Testis (tissue), 3 donors: ENCODE data around the gene TNFRSF11A. TPM values are rescaled to one million over a fixed set of nuclear protein-coding genes. Genes with fewer than 3 reads are reported as not detected.

ENCODE experiments used
- DNase-seq: peaks from one replicate; pipeline ENCODE4 v3.0.0-alpha.2; 2019
- H3K27ac ChIP-seq, 2 donors: fragments of 200-600 bp; sonication (generic); one replicate each; pipeline ENCODE4 v1.5.1; 2019
- H3K27me3 ChIP-seq: fragments of 200-600 bp; sonication (generic); one replicate; pipeline ENCODE4 v1.5.1; 2019
- H3K36me3 ChIP-seq: fragments of 200-600 bp; sonication (generic); one replicate; pipeline ENCODE4 v1.5.1; 2017; ENCODE audit warnings: low read depth; ENCODE audit errors: missing control alignments
- H3K4me1 ChIP-seq: fragments of 200-600 bp; sonication (generic); one replicate; pipeline ENCODE4 v1.5.1; 2019
- H3K4me3 ChIP-seq, 2 donors: fragments of 200-600 bp; sonication (generic); one replicate each; pipeline ENCODE4 v1.5.1; 2017 to 2019
- H3K9me3 ChIP-seq: fragments of 200-600 bp; sonication (generic); one replicate; pipeline ENCODE4 v1.5.1; 2017
- CTCF ChIP-seq, 3 experiments: fragments of 450-650 bp in 2 of 3; fragments of 200-600 bp in 1 of 3; sonication (generic) in 1 of 3; IDR thresholded peaks; one replicate each; pipeline ENCODE4 v1.5.1; 2016 to 2019; ENCODE audit warnings: antibody characterized with exemption in 3 of 3, mild to moderate bottlenecking in 2 of 3, moderate library complexity in 1 of 3
- POLR2A ChIP-seq: fragments of 450-650 bp; IDR thresholded peaks from one replicate; pipeline ENCODE4 v1.6.1; 2017; ENCODE audit warnings: antibody characterized with exemption, mild to moderate bottlenecking, moderate library complexity
- WGBS, 2 donors: methylation state at CpG; one replicate each; pipeline ENCODE4 v1.1.5; 2018; 5-methylcytosine and 5-hydroxymethylcytosine counted together
- intact Hi-C: fragments of 100-400 bp; cut with DNase I; formaldehyde crosslinking; loops from one replicate; pipeline ENCODE4 v1.15.1; 2023; ENCODE audit warnings: low total_unique reads
- polyA plus RNA-seq: library from polyadenylated mRNA; stranded (reverse); fragments of 350-450 nt; fragmentation: Illumina TruSeq; extraction: RNeasy Lipid Tissue Mini Kit (QIAGEN cat#74804); gene quantifications from one replicate; pipeline ENCODE4 v1.2.3, GENCODE V29; 2014; ENCODE audit warnings: low read depth, low replicate concordance; ENCODE audit not compliant: insufficient read depth
- total RNA-seq, 2 donors: library from RNA; depleted of rRNA; stranded (reverse); fragments of >200 nt; gene quantifications; one replicate each; pipeline ENCODE4 v1.2.3, GENCODE V29; 2016

TNFRSF11A gene
- total and polyA plus RNA-seq, 3 donors from 2014 or later = 2.4 to 3.3 (median 3.0) TPM

DNA sequence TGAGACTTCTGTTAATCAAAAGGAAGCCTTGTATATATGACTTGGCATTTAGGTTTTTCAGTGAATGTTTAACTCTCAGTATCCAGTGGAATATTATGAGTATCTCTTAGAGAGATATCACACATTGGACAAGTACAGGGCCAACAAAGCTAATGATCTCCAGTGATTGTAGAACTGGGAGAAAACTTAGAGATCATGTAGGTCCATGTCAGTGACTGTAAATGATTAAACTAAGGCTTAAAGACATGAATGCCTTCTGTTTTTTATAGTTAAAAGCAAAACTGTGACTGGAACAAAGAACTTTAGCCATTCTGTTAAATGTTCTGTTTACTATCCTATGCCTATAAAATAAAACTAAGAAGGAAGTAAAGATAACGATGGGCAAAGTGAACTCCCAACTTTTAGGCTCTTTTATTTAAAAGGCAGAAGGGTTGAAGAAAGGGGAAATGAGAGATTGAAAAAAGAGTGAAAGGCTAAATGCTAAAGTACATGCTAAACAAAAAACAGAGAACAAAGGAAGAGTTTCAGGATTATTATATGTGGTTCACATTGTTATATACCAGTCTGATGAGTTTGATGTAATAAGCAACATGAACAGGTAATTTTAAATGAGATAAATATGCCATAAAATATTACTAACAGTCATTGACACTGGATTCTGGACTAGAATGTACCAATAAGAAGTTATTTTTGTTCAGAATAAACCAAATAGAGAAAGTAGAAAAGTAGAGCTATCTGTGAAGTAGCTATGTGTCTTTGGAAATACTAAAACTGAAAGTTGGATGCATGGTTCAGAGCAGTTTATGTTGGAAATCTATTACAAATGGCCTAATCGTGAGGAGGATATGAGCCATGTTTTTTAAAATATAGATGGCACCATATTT, 37.1 kb upstream of the TNFRSF11A start:
- DNase-seq = no peak
- peaks cover 12% of the 10 kb centered on the region for H3K4me1 ChIP-seq
- intact Hi-C loops = no loop called here
- no peak overlapping the region for H3K27ac ChIP-seq
- WGBS, 2 donors = 87 to 88% methylated on average over 2 of the region's 2 CpGs
- no peak overlapping the region for H3K4me3 ChIP-seq
- TF ChIP-seq CTCF (IDR thresholded peaks at IDR 0.05) (no peak), POLR2A (no peak)
- H3K9me3 ChIP-seq = no peaks in the 10 kb centered on the region
- H3K27me3 ChIP-seq = no peaks in the 10 kb centered on the region
- H3K36me3 ChIP-seq = no peaks in the 10 kb centered on the region

GRCh38 chr18:62288665-62289008, 36.5 kb upstream of the TNFRSF11A start:
- 78 to 86% methylated on average over 2 of the region's 2 CpGs for whole genome bisulfite sequencing, 2 donors
- intact Hi-C loops = no loop called here
- Histone ChIP-seq H3K27me3 (no peaks in the 10 kb centered on the region), H3K27ac (no peak overlapping the region), H3K4me1 (peaks cover 12% of the 10 kb centered on the region), H3K36me3 (no peaks in the 10 kb centered on the region), H3K4me3 (no peak overlapping the region), H3K9me3 (no peaks in the 10 kb centered on the region)
- TF ChIP-seq POLR2A (no peak), CTCF (IDR thresholded peaks at IDR 0.05) (no peak)
- no peak for DNase-seq

DNA sequence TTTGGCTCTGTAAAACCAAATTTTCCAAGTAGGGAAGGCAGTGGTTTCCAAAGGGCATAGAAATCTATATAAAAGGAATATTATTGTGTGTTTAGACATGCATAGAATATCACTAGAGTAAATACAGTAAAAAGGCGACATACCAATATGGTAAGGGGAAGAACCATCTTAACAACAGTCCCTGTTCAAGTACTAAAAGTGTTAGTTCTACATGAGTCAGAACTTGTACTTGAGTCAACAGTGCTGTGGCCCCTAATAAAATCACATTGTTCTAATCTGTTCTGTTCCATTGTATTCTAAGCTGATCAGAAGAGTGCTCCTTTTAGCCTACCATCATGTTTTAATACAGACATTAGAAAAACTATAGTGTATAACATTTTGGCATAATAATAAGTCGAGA, 36.1 kb upstream of the TNFRSF11A start:
- WGBS, 2 donors = 93 to 94% methylated on average over 2 of the region's 2 CpGs
- DNase-seq = no peak
- intact Hi-C loops = no loop called here
- no peaks in the 10 kb centered on the region for H3K9me3 ChIP-seq
- no peaks in the 10 kb centered on the region for H3K27me3 ChIP-seq
- H3K36me3 ChIP-seq = no peaks in the 10 kb centered on the region
- peaks cover 12% of the 10 kb centered on the region for H3K4me1 ChIP-seq
- H3K4me3 ChIP-seq = no peak overlapping the region
- no peak for TF ChIP-seq CTCF (IDR thresholded peaks at IDR 0.05)
- no peak for TF ChIP-seq POLR2A
- no peak overlapping the region for H3K27ac ChIP-seq

DNA sequence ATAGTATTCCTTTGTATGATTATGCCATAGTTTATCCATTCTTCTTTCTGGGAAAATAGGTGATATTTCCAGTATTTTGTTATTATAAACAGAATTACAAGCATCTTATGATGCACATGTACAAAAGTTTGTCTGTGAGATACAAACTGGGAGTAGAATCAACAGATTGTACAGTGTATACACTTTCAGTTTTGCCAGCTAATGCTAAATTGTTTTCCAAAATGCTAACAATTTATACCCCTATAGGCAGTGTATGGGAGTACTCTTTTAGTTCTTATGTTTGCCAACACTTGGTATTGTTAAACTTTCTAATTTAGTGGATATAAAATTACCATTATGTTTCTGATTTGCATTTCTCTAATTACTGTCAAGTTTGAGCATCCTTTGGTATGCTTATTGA, 31.0 kb upstream of the TNFRSF11A start:
- H3K4me1 ChIP-seq = no peaks in the 10 kb centered on the region
- H3K9me3 ChIP-seq = no peaks in the 10 kb centered on the region
- TF ChIP-seq POLR2A (no peak), CTCF (IDR thresholded peaks at IDR 0.05) (no peak)
- no peak overlapping the region for H3K27ac ChIP-seq
- H3K36me3 ChIP-seq = no peaks in the 10 kb centered on the region
- intact Hi-C loops = no loop called here
- DNase-seq = no peak
- H3K4me3 ChIP-seq = no peak overlapping the region
- H3K27me3 ChIP-seq = no peaks in the 10 kb centered on the region
